SK-N-SH (cell line): ENCODE measurements around the gene UBR3. TPM values are rescaled to one million over a fixed set of nuclear protein-coding genes. Genes with fewer than 3 reads are reported as not detected.
"Not testable (repeated sequence)": the region's sequence is repeated elsewhere in the genome, so short reads cannot be mapped to it uniquely, and the experiment has no call there.

Experiments
- CTCF ChIA-PET: fragments of 300-600, 350-600 bp; formaldehyde crosslinking; extraction: SDS; loops from one replicate; lab custom pipeline; 2021; lab: Yijun Ruan, JAX
- POLR2A ChIA-PET: fragments of 350-600 bp; sonication (Branson Sonifier 250); formaldehyde crosslinking; extraction: SDS; loops from one replicate; lab custom pipeline; 2020; ENCODE audit warnings: antibody characterized with exemption, inconsistent platforms; lab: Yijun Ruan, JAX
- DNase-seq: peaks from one replicate; pipeline ENCODE4 v3.0.0; 2012
- H2AFZ ChIP-seq: fragments of 200-600 bp; sonication (generic); 2 replicates; pipeline ENCODE4 v1.8.1; 2016; ENCODE audit warnings: antibody characterized with exemption, mild to moderate bottlenecking, low read depth
- H3F3A ChIP-seq: fragments of 200-600 bp; sonication (generic); replicated peaks from 2 replicates; pipeline ENCODE3; 2016; ENCODE audit warnings: antibody characterized with exemption, mild to moderate bottlenecking; ENCODE audit not compliant: insufficient read depth
- H3K27ac ChIP-seq, 2 experiments: fragments of 200-500 bp in 1 of 2; fragments of 200-600 bp in 1 of 2; sonication (Bioruptor generic) in 1 of 2; sonication (generic), shearing (Covaris generic) in 1 of 2; 2 replicates each; pipeline versions ENCODE4 v1.5.1 to v1.6.1; 2014 to 2016; ENCODE audit warnings: low read depth in 2 of 2, inconsistent platforms in 1 of 2, low read length in 1 of 2, mild to moderate bottlenecking in 1 of 2, mixed read lengths in 1 of 2
- H3K27me3 ChIP-seq: fragments of 200-600 bp; sonication (generic), shearing (Covaris generic); 2 replicates; pipeline ENCODE4 v1.6.1; 2016; ENCODE audit warnings: mixed run types; ENCODE audit not compliant: insufficient read depth
- H3K36me3 ChIP-seq, 2 experiments: fragments of 200-500 bp in 1 of 2; fragments of 200-600 bp in 1 of 2; sonication (Bioruptor generic) in 1 of 2; sonication (generic) in 1 of 2; replicated peaks in 1 of 2; 2 replicates each; pipeline versions ENCODE3 to v1.5.1; 2014 to 2016; ENCODE audit warnings: low read length in 1 of 2, mild to moderate bottlenecking in 1 of 2; ENCODE audit not compliant: insufficient read depth in 2 of 2, control insufficient read depth in 1 of 2
- H3K4me1 ChIP-seq, 2 experiments: fragments of 200-500 bp in 1 of 2; fragments of 200-600 bp in 1 of 2; sonication (Bioruptor generic) in 1 of 2; sonication (generic), shearing (Covaris generic) in 1 of 2; 2 replicates each; pipeline versions ENCODE4 v1.5.1 to v1.6.1; 2014 to 2016; ENCODE audit warnings: low read depth in 1 of 2, low read length in 1 of 2, mixed run types in 1 of 2; ENCODE audit not compliant: insufficient read depth in 2 of 2, control insufficient read depth in 1 of 2
- H3K4me2 ChIP-seq: fragments of 200-600 bp; sonication (generic), shearing (Covaris generic); 2 replicates; pipeline ENCODE4 v1.6.1; 2017; ENCODE audit warnings: mixed run types
- H3K4me3 ChIP-seq, 2 experiments: fragments of 200-500 bp in 1 of 2; fragments of 200-600 bp in 1 of 2; sonication (Bioruptor generic) in 1 of 2; sonication (generic), shearing (Covaris generic) in 1 of 2; 2 replicates each; pipeline versions ENCODE4 v1.5.1 to v1.8.1; 2014 to 2016; ENCODE audit warnings: low read depth in 2 of 2, inconsistent platforms in 1 of 2, low read length in 1 of 2, mild to moderate bottlenecking in 1 of 2, mixed read lengths in 1 of 2, moderate library complexity in 1 of 2
- H3K79me2 ChIP-seq: fragments of 200-600 bp; sonication (generic); 2 replicates; pipeline ENCODE4 v1.8.1; 2017; ENCODE audit warnings: mild to moderate bottlenecking; ENCODE audit not compliant: insufficient read depth
- H3K9ac ChIP-seq: fragments of 200-600 bp; sonication (generic); 2 replicates; pipeline ENCODE4 v1.6.1; 2017; ENCODE audit warnings: mixed run types
- H3K9me2 ChIP-seq: fragments of 200-600 bp; sonication (generic); 2 replicates; pipeline ENCODE4 v1.6.1; 2017; ENCODE audit warnings: mixed run types
- H3K9me3 ChIP-seq: fragments of 200-600 bp; sonication (generic); 2 replicates; pipeline ENCODE4 v1.6.1; 2017; ENCODE audit warnings: mixed run types, mild to moderate bottlenecking, moderate library complexity
- H4K20me1 ChIP-seq: fragments of 200-600 bp; sonication (generic); 2 replicates; pipeline ENCODE4 v1.6.1; 2017; ENCODE audit warnings: mild to moderate bottlenecking, mixed run types; ENCODE audit not compliant: insufficient read depth
- CHD2 ChIP-seq: fragments of 150-350 bp; IDR thresholded peaks from 2 replicates; pipeline ENCODE4 v1.6.1; 2018; ENCODE audit warnings: low read length; ENCODE audit not compliant: partially characterized antibody
- ELF1 ChIP-seq: IDR thresholded peaks from 2 replicates; pipeline ENCODE4 v1.4.0; 2012
- FOXM1 ChIP-seq: IDR thresholded peaks from 2 replicates; pipeline ENCODE4 v1.4.0; 2012; ENCODE audit warnings: low read depth, mild to moderate bottlenecking
- GABPA ChIP-seq: IDR thresholded peaks from 2 replicates; pipeline ENCODE4 v1.4.0; 2012; ENCODE audit warnings: low read depth, mild to moderate bottlenecking
- JUND ChIP-seq: IDR thresholded peaks from 2 replicates; pipeline ENCODE4 v1.4.0; 2012
- NFIC ChIP-seq: IDR thresholded peaks from 2 replicates; pipeline ENCODE4 v1.4.0; 2012; ENCODE audit warnings: borderline replicate concordance
- RAD21 ChIP-seq: IDR thresholded peaks from 2 replicates; pipeline ENCODE4 v1.6.1; 2012; ENCODE audit warnings: mild to moderate bottlenecking, low read length
- RXRA ChIP-seq: IDR thresholded peaks from 2 replicates; pipeline ENCODE4 v1.4.0; 2012; ENCODE audit warnings: low read depth, mild to moderate bottlenecking, borderline replicate concordance
- SIN3A ChIP-seq: IDR thresholded peaks from 2 replicates; pipeline ENCODE4 v1.6.1; 2012; ENCODE audit warnings: low read depth, mild to moderate bottlenecking, low read length, moderate library complexity, borderline replicate concordance
- TCF12 ChIP-seq: IDR thresholded peaks from 2 replicates; pipeline ENCODE4 v1.4.0; 2012
- TEAD4 ChIP-seq: IDR thresholded peaks from 2 replicates; pipeline ENCODE4 v1.4.0; 2012; ENCODE audit warnings: mild to moderate bottlenecking, borderline replicate concordance; ENCODE audit not compliant: insufficient read depth
- YY1 ChIP-seq: IDR thresholded peaks from 2 replicates; pipeline ENCODE4 v1.4.0; 2012; ENCODE audit warnings: low read depth, mild to moderate bottlenecking
- WGBS: methylation state at CpG from one replicate; pipeline ENCODE4 v1.1.6; 2017; ENCODE audit warnings: low lambda C conversion rate; 5-methylcytosine and 5-hydroxymethylcytosine counted together
- polyA plus RNA-seq, 3 experiments: library from polyadenylated mRNA; depleted of rRNA; stranded (reverse); fragments of >200 nt; gene quantifications; 2 replicates each; pipeline ENCODE4 v1.2.3, GENCODE V29; 2012
- TF ChIP-seq, protein P1 (sequence below): fragments of 200-600 bp; sonication (generic); IDR thresholded peaks from 2 replicates; pipeline ENCODE4 v1.6.1; 2017; ENCODE audit warnings: antibody characterized with exemption, mild to moderate bottlenecking, moderate library complexity
- TF ChIP-seq, protein P2 (sequence below): IDR thresholded peaks from 2 replicates; pipeline ENCODE4 v1.4.0; 2012; ENCODE audit warnings: low read depth, borderline replicate concordance

The UBR3 gene
- polyA plus RNA-seq, 1 of the 3 experiments (the other 2 are of a cell fraction) = 5.2 TPM

DNA sequence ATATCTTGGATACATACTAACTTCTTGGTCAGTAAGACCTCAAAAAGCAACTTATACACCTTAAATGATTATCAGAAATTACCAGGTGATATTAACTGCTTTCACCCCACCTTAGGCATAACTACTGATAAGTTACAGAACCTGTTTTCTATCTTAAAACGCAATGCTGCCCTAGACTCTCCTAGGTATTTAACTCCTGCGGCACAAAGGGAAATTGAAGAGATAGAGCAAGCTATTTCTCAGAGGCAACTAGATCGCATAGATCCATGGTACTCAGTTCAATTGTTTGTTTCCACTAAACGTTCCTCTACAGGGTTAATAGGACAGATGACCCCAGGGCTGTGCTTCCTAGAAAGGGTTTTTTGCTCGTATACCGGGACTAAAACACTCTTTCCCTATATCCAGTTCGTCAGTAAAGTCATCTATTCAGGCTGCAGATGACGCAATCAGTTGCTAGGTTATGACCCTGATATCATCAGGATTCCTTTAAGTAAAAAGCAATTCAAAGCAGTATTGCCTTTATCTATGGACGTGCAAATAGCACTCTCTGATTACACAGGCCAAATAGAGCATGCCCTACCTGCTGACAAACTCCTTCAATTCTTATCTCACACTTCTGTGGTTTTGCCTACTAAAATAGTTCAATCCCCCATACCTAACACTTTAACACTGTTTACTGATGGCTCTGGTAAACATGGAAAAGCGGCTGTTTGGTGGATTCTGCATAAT, 288.4 kb downstream of the UBR3 start (continued):
- TF ChIP-seq CHD2 (no peak), ELF1 (no peak), SIN3A (no peak), RAD21 (no peak)
- TF ChIP-seq, protein P1, sequence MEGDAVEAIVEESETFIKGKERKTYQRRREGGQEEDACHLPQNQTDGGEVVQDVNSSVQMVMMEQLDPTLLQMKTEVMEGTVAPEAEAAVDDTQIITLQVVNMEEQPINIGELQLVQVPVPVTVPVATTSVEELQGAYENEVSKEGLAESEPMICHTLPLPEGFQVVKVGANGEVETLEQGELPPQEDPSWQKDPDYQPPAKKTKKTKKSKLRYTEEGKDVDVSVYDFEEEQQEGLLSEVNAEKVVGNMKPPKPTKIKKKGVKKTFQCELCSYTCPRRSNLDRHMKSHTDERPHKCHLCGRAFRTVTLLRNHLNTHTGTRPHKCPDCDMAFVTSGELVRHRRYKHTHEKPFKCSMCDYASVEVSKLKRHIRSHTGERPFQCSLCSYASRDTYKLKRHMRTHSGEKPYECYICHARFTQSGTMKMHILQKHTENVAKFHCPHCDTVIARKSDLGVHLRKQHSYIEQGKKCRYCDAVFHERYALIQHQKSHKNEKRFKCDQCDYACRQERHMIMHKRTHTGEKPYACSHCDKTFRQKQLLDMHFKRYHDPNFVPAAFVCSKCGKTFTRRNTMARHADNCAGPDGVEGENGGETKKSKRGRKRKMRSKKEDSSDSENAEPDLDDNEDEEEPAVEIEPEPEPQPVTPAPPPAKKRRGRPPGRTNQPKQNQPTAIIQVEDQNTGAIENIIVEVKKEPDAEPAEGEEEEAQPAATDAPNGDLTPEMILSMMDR = no peak
- TF ChIP-seq, protein P2, sequence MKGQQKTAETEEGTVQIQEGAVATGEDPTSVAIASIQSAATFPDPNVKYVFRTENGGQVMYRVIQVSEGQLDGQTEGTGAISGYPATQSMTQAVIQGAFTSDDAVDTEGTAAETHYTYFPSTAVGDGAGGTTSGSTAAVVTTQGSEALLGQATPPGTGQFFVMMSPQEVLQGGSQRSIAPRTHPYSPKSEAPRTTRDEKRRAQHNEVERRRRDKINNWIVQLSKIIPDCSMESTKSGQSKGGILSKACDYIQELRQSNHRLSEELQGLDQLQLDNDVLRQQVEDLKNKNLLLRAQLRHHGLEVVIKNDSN = no peak

DNA sequence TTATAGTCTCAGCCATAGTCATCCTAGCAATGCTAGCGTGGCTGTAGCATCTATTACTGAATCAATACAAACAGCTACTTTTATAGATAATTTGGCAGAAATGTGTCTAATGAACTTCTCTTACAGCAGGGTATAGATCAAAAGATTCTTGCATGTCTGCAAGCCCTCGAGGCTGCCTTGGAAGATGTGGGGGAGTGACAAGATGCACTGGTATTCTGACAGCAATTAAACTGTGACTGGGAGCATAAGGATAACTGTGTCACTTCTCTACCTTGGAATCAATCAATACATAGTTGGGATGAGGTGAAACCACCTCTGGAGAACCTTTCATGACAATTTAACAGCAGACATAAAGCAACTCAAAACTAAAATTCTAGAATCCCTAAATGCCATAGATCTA, 291.4 kb downstream of the UBR3 start:
- Histone ChIP-seq H3K9ac (no peak overlapping the region), H4K20me1 (no peaks in the 10 kb centered on the region), H3K4me1 (no peaks in the 10 kb centered on the region), H3K9me2 (no peaks in the 10 kb centered on the region), H3K79me2 (no peaks in the 10 kb centered on the region), H3K27ac (no peak overlapping the region), H2AFZ (no peak overlapping the region), H3K4me2 (no peak overlapping the region), H3K4me3 (no peak overlapping the region), H3K27me3 (no peaks in the 10 kb centered on the region)
- DNase-seq = no peak
- CTCF ChIA-PET = no interaction called here
- 49% methylated on average over 2 of the region's 2 CpGs for WGBS
- TF ChIP-seq, protein P2 = no peak
- TF ChIP-seq YY1 (no peak), TCF12 (no peak), TEAD4 (no peak), FOXM1 (no peak), RAD21 (no peak), JUND (no peak), NFIC (no peak), RXRA (no peak), GABPA (no peak)
- TF ChIP-seq, protein P1 = no peak
- TF ChIP-seq, all 33 proteins: peak for 0
- no peaks in the 10 kb centered on the region for H3F3A ChIP-seq
- POLR2A ChIA-PET = no interaction called here
- no peaks in the 10 kb centered on the region for H3K36me3 ChIP-seq
- no peaks in the 10 kb centered on the region for H3K9me3 ChIP-seq

DNA sequence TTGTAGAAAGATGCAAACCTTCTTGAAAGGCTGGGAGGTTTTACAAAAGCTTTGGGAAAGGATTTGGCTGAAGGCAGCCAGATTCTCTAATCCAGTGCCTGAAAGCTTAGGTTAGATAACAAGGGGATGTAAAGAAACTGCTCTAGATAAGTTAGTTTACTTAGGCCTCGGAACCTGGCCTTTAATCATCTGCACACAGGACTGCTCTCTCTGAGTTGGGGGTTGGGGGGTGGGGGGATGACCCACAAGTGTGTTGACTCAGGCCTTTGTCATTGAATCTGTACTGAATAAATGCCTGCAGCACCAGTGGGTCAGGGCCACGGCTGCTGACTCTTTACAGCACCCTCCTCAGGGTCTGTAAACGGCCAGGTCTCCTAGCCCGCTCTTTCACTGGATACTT, 292.1 kb downstream of the UBR3 start:
- H3K4me1 ChIP-seq, H3K27ac ChIP-seq, H4K20me1 ChIP-seq, H3K9me2 ChIP-seq, POLR2A ChIA-PET, H3K27me3 ChIP-seq, H2AFZ ChIP-seq, H3K9ac ChIP-seq, H3K4me2 ChIP-seq, H3K9me3 ChIP-seq, H3K79me2 ChIP-seq, H3K36me3 ChIP-seq, DNase-seq, H3F3A ChIP-seq, CTCF ChIA-PET, H3K4me3 ChIP-seq: not testable (repeated sequence)
- WGBS = 74% methylated on average over 4 of the region's 4 CpGs
